CD4-positive, alpha-beta T cell (primary cell): ENCODE measurements around the gene RAI14. TPM values are rescaled to one million over a fixed set of nuclear protein-coding genes. Genes with fewer than 3 reads are reported as not detected.

ENCODE experiments used
- ATAC-seq: fragments of 200-7000 bp; cut with Tn5 transposase; one replicate; pipeline ENCODE4 v1.10.0; 2022; ENCODE audit warnings: mild to moderate bottlenecking; ENCODE audit not compliant: poor library complexity
- CTCF ChIA-PET: fragments of 350-600 bp; sonication (Branson Sonifier 250); formaldehyde crosslinking; loops from one replicate; lab custom pipeline; 2021; ENCODE audit warnings: antibody characterized with exemption, inconsistent platforms; lab: Charles Lee
- POLR2A ChIA-PET: fragments of 350-600 bp; sonication (Branson Sonifier 250); formaldehyde crosslinking; loops from one replicate; lab custom pipeline; 2021; ENCODE audit warnings: antibody characterized with exemption, inconsistent platforms; lab: Charles Lee
- DNase-seq, 14 experiments: peaks; one replicate each; pipeline ENCODE4 v3.0.0-alpha.2; 2013 to 2020; ENCODE audit warnings: mixed read lengths in 2 of 14
- H3K27ac ChIP-seq, 2 donors: one replicate each; pipeline versions ENCODE4 v1.5.1 to v1.7.0; 2013; ENCODE audit warnings: low read length in 2 of 2, low read depth in 1 of 2, mild to moderate bottlenecking in 1 of 2
- H3K27me3 ChIP-seq, 2 experiments: 1 replicate in 1 of 2; 2 replicates in 1 of 2; pipeline versions ENCODE4 v1.6.1 to v1.7.0; 2013; ENCODE audit warnings: low read length in 2 of 2, control low read depth in 1 of 2, mild to moderate bottlenecking in 1 of 2, moderate library complexity in 1 of 2; ENCODE audit not compliant: insufficient read depth in 2 of 2, control insufficient read depth in 1 of 2
- H3K36me3 ChIP-seq: one replicate; pipeline ENCODE4 v1.6.1; 2013; ENCODE audit warnings: low read length, control low read depth; ENCODE audit not compliant: insufficient read depth
- H3K4me1 ChIP-seq: one replicate; pipeline ENCODE4 v1.6.1; 2013; ENCODE audit warnings: low read length, control low read depth; ENCODE audit not compliant: insufficient read depth
- H3K4me3 ChIP-seq: one replicate; pipeline ENCODE4 v1.5.1; 2013; ENCODE audit warnings: mild to moderate bottlenecking, low read length, moderate library complexity
- H3K9me3 ChIP-seq, 2 experiments: 1 replicate in 1 of 2; 2 replicates in 1 of 2; pipeline versions ENCODE4 v1.6.1 to v1.7.0; 2013; ENCODE audit warnings: low read length in 2 of 2, mild to moderate bottlenecking in 2 of 2, control low read depth in 1 of 2, moderate library complexity in 1 of 2; ENCODE audit not compliant: control insufficient read depth in 1 of 2, insufficient read depth in 1 of 2
- H3K27ac Mint-ChIP-seq: one replicate; pipeline ENCODE4 v1.8.0; 2020; ENCODE audit warnings: mixed read lengths
- H3K27me3 Mint-ChIP-seq: one replicate; pipeline ENCODE4 v1.8.0; 2021; ENCODE audit warnings: mixed read lengths
- H3K36me3 Mint-ChIP-seq: one replicate; pipeline ENCODE4 v1.8.0; 2021; ENCODE audit warnings: low read depth, mixed read lengths
- H3K4me1 Mint-ChIP-seq: one replicate; pipeline ENCODE4 v1.8.0; 2021; ENCODE audit warnings: low read depth, mixed read lengths
- H3K4me3 Mint-ChIP-seq: one replicate; pipeline ENCODE4 v1.8.0; 2020; ENCODE audit warnings: mild to moderate bottlenecking, mixed read lengths
- H3K9me3 Mint-ChIP-seq: one replicate; pipeline ENCODE4 v1.8.0; 2020; ENCODE audit warnings: mixed read lengths
- CTCF ChIP-seq: fragments of 200-600 bp; IDR thresholded peaks from one replicate; pipeline ENCODE4 v1.8.0; 2022; ENCODE audit warnings: antibody characterized with exemption, mild to moderate bottlenecking
- intact Hi-C, 2 experiments: fragments of 100-400 bp; cut with DNase I in 1 of 2; cut with micrococcal nuclease in 1 of 2; formaldehyde crosslinking; loops; one replicate each; pipeline versions ENCODE4 v1.15.1 to v1.9.0; 2023 to 2025; cut with DNase I, micrococcal nuclease
- total RNA-seq, 174 experiments: library from RNA in 2 of 174; stranded (reverse) in 2 of 174; gene quantifications; one replicate each; pipeline ENCODE4 v1.2.3 and lab custom pipeline; 2021 to 2026

Gene RAI14
- total RNA-seq, 2 experiments from 2014 or later = 0.20 to 0.60 TPM

- no peak for ATAC-seq
- Mint-ChIP-seq H3K9me3 (no peaks in the 10 kb centered on the region), H3K27ac (no peak overlapping the region), H3K27me3 (no peaks in the 10 kb centered on the region), H3K36me3 (no peaks in the 10 kb centered on the region), H3K4me1 (no peaks in the 10 kb centered on the region), H3K4me3 (no peak overlapping the region)
- intact Hi-C loops = loop anchor here in 1 of 2 experiments (5.0 kb wide), 1 partner anchor 77 kb away; no protein-coding TSS in a partner anchor
- POLR2A ChIA-PET = no interaction called here
- Histone ChIP-seq H3K4me1 (no peaks in the 10 kb centered on the region), H3K27ac (no peak overlapping the region), H3K9me3 (no peaks in the 10 kb centered on the region), H3K36me3 (no peaks in the 10 kb centered on the region), H3K27me3 (no peaks in the 10 kb centered on the region), H3K4me3 (no peak overlapping the region)
- CTCF ChIA-PET = no interaction called here
- no peak for TF ChIP-seq CTCF
- DNase-seq = no peak
These were observed 148.8 kb downstream of the RAI14 start for GRCh38 chr5:34804913-34805312.

GRCh38 chr5:34806532-34806931 is 150.4 kb downstream of the RAI14 start:
- Mint-ChIP-seq H3K4me1 (no peaks in the 10 kb centered on the region), H3K27me3 (no peaks in the 10 kb centered on the region), H3K4me3 (no peak overlapping the region), H3K36me3 (no peaks in the 10 kb centered on the region), H3K9me3 (no peaks in the 10 kb centered on the region), H3K27ac (no peak overlapping the region)
- ChIA-PET POLR2A (no interaction called here), CTCF (no interaction called here)
- DNase-seq (no peak), ATAC-seq (no peak)
- no peaks in the 10 kb centered on the region for H3K36me3 ChIP-seq
- H3K27ac ChIP-seq = no peak overlapping the region
- H3K4me3 ChIP-seq = no peak overlapping the region
- H3K9me3 ChIP-seq = no peaks in the 10 kb centered on the region
- no peaks in the 10 kb centered on the region for H3K4me1 ChIP-seq
- no peak for TF ChIP-seq CTCF
- no peaks in the 10 kb centered on the region for H3K27me3 ChIP-seq
- intact Hi-C loops = loop anchor here in 1 of 2 experiments (5.0 kb wide), 1 partner anchor 76 kb away; no protein-coding TSS in a partner anchor

DNA sequence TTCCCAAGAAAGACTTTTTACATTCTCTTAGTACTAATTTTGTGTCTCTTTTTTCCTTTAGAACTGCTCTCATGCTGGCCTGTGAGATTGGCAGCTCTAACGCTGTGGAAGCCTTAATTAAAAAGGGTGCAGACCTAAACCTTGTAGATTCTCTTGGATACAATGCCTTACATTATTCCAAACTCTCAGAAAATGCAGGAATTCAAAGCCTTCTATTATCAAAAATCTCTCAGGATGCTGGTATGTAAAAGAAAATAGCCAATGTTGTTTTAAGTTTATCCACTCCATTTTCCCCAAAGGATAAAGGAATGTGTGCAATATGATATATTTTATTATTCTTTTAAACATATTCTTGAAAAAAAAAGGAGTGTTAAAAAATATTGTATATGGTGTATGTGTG is 155.6 kb downstream of the RAI14 start:
- no peak overlapping the region for H3K27ac ChIP-seq
- no peak for TF ChIP-seq CTCF
- Mint-ChIP-seq H3K4me1 (no peaks in the 10 kb centered on the region), H3K36me3 (no peaks in the 10 kb centered on the region), H3K9me3 (no peaks in the 10 kb centered on the region), H3K27ac (no peak overlapping the region), H3K27me3 (no peaks in the 10 kb centered on the region), H3K4me3 (no peak overlapping the region)
- no peak overlapping the region for H3K4me3 ChIP-seq
- ATAC-seq = no peak
- H3K4me1 ChIP-seq = no peaks in the 10 kb centered on the region
- intact Hi-C loops = no loop called here
- CTCF ChIA-PET = no interaction called here
- H3K9me3 ChIP-seq = no peaks in the 10 kb centered on the region
- no peaks in the 10 kb centered on the region for H3K36me3 ChIP-seq
- POLR2A ChIA-PET = no interaction called here
- DNase-seq = no peak
- no peaks in the 10 kb centered on the region for H3K27me3 ChIP-seq
